GM18951 (cell line): Measurements from ENCODE around the gene NR1I3.
"Not testable (repeated sequence)": the region's sequence is repeated elsewhere in the genome, so short reads cannot be mapped to it uniquely, and the experiment has no call there.

Source experiments
- POLR2A ChIP-seq: IDR thresholded peaks from 4 replicates; pipeline ENCODE4 v1.6.1; 2011; ENCODE audit warnings: mild to moderate bottlenecking; ENCODE audit not compliant: insufficient read length, insufficient read depth; ENCODE audit errors: extremely low read depth
- in situ Hi-C: fragments of 300-500 bp; cut with MboI; formaldehyde crosslinking; loops from one replicate; pipeline ENCODE4 v1.12.0; 2022; ENCODE audit warnings: low sequenced_read_pairs, mixed read lengths, inconsistent platforms; ENCODE audit not compliant: unreplicated experiment

Gene NR1I3

DNA sequence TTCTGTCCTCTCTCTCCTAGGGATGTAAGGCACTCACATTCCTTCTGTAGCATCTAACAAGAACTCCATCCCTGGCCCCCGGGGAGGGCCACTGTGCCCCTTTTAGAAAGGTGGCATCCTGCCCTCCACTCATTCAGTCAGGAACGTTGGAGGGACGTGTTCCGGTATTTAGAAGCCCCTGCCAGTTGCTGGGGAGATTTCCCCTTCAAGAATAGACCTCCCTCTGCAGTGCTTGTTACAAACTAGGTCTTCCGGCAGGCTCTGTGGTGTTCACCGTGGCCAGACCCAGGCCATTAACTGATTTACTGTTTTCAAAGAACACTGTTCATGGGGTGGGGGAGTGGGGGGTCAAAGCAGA lies 21.3 kb upstream of the NR1I3 start:
- in situ Hi-C loops, result no loop called here
- no peak for TF ChIP-seq POLR2A

- in situ Hi-C loops, result no loop called here
- TF ChIP-seq POLR2A, result peak; percentile 49
Observed at GRCh38 chr1:161258439-161259344, 20.7 kb upstream of the NR1I3 start, which contains the start of gene PCP4L1. Gene PCP4L1 (plus strand): TSS chr1:161258745. CDS start chr1:161258975, 230 bp downstream.

- in situ Hi-C loops, result not testable (repeated sequence)
Observed at GRCh38 chr1:161257109-161257508, 19.1 kb upstream of the NR1I3 start.

GRCh38 chr1:161255955-161256520 lies 18.0 kb upstream of the NR1I3 start:
- in situ Hi-C loops, result not testable (repeated sequence)

DNA sequence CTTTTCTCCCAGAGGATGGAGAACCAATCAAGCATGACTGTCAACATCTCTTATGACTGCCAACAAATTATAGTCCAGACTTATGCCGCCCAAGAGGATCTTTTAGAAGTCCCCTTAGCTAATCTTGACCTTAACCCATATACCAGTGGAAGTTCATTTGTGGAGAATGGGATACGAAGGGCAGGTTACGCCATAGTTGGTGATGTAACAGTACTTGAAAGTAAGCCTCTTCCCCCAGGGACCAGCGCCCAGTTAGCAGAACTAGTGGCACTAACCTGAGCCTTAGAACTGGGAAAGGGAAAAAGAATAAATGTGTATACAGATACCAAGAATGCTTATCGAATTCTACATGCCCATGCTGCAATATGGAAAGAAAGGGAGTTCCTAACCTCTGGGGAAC lies 17.3 kb upstream of the NR1I3 start:
- in situ Hi-C loops, result not testable (repeated sequence)

GRCh38 chr1:161251579-161251978 lies 13.6 kb upstream of the NR1I3 start:
- in situ Hi-C loops, result no loop called here
- no peak for TF ChIP-seq POLR2A

DNA sequence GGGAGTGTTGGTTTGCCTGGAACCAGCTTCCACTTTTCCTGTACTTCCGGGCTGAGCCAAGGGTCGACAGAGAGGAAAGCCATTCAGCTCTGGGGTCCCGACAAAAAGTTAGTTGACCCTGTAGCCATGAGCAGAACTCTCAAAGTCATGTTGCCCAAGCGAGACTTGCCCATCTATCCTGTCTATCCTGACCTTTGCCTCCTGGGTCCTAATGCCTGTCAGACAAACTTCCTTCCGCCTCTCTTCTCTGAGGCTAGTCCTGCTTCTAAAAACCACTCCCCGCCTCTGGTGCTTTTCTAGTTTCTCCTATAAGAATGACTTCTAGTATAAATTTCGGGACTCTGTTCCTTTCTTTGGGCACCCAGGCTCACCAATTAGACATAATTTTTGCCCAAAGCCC lies 12.8 kb upstream of the NR1I3 start:
- in situ Hi-C loops, result no loop called here
- no peak for TF ChIP-seq POLR2A

DNA sequence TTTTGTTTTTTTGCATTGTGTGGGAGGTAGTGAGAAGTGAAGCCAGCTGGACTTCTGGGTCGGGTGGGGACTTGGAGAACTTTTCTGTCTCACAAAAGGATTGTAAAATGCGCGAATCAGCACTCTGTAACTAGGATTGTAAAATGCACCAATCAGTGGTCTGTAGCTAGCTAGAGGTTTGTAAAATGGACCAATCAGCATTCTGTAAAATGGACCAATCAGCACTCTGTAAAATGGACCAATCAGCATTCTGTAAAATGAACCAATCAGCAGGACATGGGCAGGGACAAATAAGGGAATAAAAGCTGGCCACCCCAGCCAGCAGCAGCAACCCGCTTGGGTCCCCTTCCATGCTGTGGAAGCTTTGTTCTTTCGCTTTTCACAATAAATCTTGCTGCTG lies 12.1 kb upstream of the NR1I3 start:
- in situ Hi-C loops, result not testable (repeated sequence)

GRCh38 chr1:161244888-161245287 lies 6.9 kb upstream of the NR1I3 start:
- no peak for TF ChIP-seq POLR2A
- in situ Hi-C loops, result no loop called here

GRCh38 chr1:161242313-161242712 lies 4.3 kb upstream of the NR1I3 start:
- no peak for TF ChIP-seq POLR2A
- in situ Hi-C loops, result no loop called here

GRCh38 chr1:161241682-161242081 lies 3.7 kb upstream of the NR1I3 start:
- in situ Hi-C loops, result no loop called here
- TF ChIP-seq POLR2A, result no peak

DNA sequence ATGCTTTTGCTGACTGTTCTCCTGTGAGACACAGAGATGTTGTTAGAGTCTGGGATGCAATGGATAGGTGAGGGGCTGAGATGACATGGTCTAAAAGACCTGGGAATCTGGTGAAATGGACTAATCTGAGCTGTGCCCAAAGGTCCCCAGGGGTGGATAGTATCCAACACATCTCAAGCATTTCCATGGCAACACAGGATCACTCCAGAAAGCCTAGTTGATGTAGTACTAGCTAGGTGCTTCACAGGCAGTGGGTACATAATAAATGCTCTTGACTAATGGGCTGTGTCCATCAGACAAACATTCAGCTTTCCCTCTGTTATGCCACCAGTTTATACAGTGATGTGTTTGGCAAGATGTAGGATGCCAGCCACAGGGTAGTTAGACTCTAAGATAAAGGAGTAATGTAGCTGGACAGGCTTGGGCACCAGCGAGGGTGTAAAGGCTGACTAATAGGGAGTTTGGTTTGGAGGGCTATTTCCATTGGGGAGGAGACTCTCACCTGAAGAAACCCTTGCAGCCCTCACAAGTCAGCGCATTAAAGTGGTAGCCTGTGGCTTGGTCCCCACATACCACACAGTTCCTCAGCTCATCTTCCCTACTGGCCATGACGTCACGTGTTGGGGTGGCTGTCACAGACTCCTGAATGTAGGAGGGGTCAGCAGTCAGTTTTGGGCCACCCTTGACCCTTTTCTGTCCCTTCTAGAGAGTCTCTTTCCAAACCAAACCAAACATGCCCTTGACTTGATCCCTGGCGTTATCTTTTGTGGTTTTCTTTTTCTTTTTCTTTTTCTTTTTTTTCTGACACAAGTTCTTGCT lies 1.8 kb downstream of the NR1I3 start:
- TF ChIP-seq POLR2A, result no peak
- in situ Hi-C loops, result no loop called here

GRCh38 chr1:161233102-161233501 lies 4.9 kb downstream of the NR1I3 start:
- no peak for TF ChIP-seq POLR2A
- in situ Hi-C loops, result no loop called here

GRCh38 chr1:161230762-161231161 lies 7.2 kb downstream of the NR1I3 start:
- TF ChIP-seq POLR2A, result no peak
- in situ Hi-C loops, result no loop called here

DNA sequence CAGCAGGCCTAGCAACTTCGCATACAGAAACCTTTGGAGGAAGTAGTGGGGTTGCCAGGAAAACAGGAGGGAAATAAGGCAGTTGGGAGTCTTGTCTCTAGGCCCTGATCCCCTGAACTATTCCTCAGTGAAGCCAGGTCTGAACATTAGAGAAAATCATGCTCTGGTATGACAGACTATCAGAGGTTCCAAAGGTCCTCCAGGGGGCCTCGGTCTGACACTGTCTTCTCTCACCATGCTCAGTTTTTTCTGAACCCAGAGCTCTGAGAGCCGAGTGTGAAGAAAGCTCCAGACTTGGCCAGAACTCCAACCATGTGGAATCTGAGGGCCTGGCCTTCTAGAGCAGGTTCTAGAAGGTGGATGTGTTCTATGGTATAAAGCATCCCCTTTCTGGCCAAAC lies 8.1 kb downstream of the NR1I3 start:
- no peak for TF ChIP-seq POLR2A
- in situ Hi-C loops, result loop anchor here (10.0 kb wide), 1 partner anchor 155 kb away; no protein-coding TSS in a partner anchor
